ENCODE results near the gene CNDP1. TPM values are rescaled to one million over a fixed set of nuclear protein-coding genes. Genes with fewer than 3 reads are reported as not detected.
"Not testable (repeated sequence)": the region's sequence is repeated elsewhere in the genome, so short reads cannot be mapped to it uniquely, and the experiment has no call there.

The CNDP1 gene
- total RNA-seq, 1 experiment from 2014 or later: not detected

- no TSS peak for BruUV-seq (replicated peaks)
- Mint-ChIP-seq H3K4me3 (ENCODE audit: unreplicated experiment) (no peak overlapping the region), H3K36me3 (ENCODE audit: insufficient read depth, unreplicated experiment) (peaks cover 32% of the 10 kb centered on the region), H3K27ac (ENCODE audit: low read depth, unreplicated experiment) (no peak overlapping the region), H3K9me3 (ENCODE audit: unreplicated experiment) (no peaks in the 10 kb centered on the region), H3K27me3 (ENCODE audit: insufficient read depth, unreplicated experiment) (peaks cover 14% of the 10 kb centered on the region), H3K4me1 (ENCODE audit: insufficient read depth, unreplicated experiment) (no peaks in the 10 kb centered on the region)
- CTCF ChIA-PET: interaction anchor here (0.6 to 1.2 kb wide), 5 partner anchors 10 to 277 kb away, joined by 3 read pairs; no protein-coding TSS in a partner anchor
- no peak for TF ChIP-seq CTCF (IDR thresholded peaks at IDR 0.05; ENCODE audit: unreplicated experiment)
- no peak for DNase-seq (ENCODE audit: unreplicated experiment)
- intact Hi-C loops (cut with micrococcal nuclease): no loop called here
- POLR2A ChIA-PET: interaction anchor here (0.6 to 1.5 kb wide), 3 partner anchors 27 to 655 kb away, joined by 3 to 4 read pairs (median 4); partner anchors contain the start of gene CNDP2
These were observed 11.4 kb upstream of the CNDP1 start for GRCh38 chr18:74522635-74523548.

GRCh38 chr18:74524097-74524496, 10.2 kb upstream of the CNDP1 start:
- H3K4me3 Mint-ChIP-seq (ENCODE audit: unreplicated experiment): no peak overlapping the region

GRCh38 chr18:74524915-74525314, 9.4 kb upstream of the CNDP1 start:
- H3K27me3 Mint-ChIP-seq (ENCODE audit: insufficient read depth, unreplicated experiment): peaks cover 29% of the 10 kb centered on the region
- intact Hi-C loops (cut with micrococcal nuclease); BruUV-seq (replicated peaks); H3K4me3 Mint-ChIP-seq (ENCODE audit: unreplicated experiment); H3K9me3 Mint-ChIP-seq (ENCODE audit: unreplicated experiment); DNase-seq (ENCODE audit: unreplicated experiment); POLR2A ChIA-PET; H3K27ac Mint-ChIP-seq (ENCODE audit: low read depth, unreplicated experiment); H3K4me1 Mint-ChIP-seq (ENCODE audit: insufficient read depth, unreplicated experiment): not testable (repeated sequence)
- CTCF ChIA-PET: interaction anchor here (0.6 kb wide), 1 partner anchor 1551 kb away, joined by 3 read pairs; no protein-coding TSS in a partner anchor
- peaks cover 12% of the 10 kb centered on the region for H3K36me3 Mint-ChIP-seq (ENCODE audit: insufficient read depth, unreplicated experiment)

More at GRCh38 chr18:74524097-74524496, 10.2 kb upstream of the CNDP1 start:
- ChIA-PET CTCF (interaction anchor here (0.6 to 1.2 kb wide), 2 partner anchors 11 to 19 kb away, joined by 3 read pairs; no protein-coding TSS in a partner anchor), POLR2A (interaction anchor here (1.5 kb wide), 1 partner anchor 28 kb away, joined by 3 read pairs; the partner anchor contains the start of gene CNDP2)
- intact Hi-C loops (cut with micrococcal nuclease): no loop called here
- DNase-seq (ENCODE audit: unreplicated experiment): no peak
- TF ChIP-seq CTCF (IDR thresholded peaks at IDR 0.05; ENCODE audit: unreplicated experiment): no peak
- Mint-ChIP-seq H3K9me3 (ENCODE audit: unreplicated experiment) (no peaks in the 10 kb centered on the region), H3K4me1 (ENCODE audit: insufficient read depth, unreplicated experiment) (no peaks in the 10 kb centered on the region), H3K27me3 (ENCODE audit: insufficient read depth, unreplicated experiment) (peaks cover 26% of the 10 kb centered on the region), H3K36me3 (ENCODE audit: insufficient read depth, unreplicated experiment) (peaks cover 19% of the 10 kb centered on the region), H3K27ac (ENCODE audit: low read depth, unreplicated experiment) (no peak overlapping the region)
- no TSS peak for BruUV-seq (replicated peaks)

- DNase-seq (ENCODE audit: unreplicated experiment): no peak
- no peak for TF ChIP-seq CTCF (IDR thresholded peaks at IDR 0.05; ENCODE audit: unreplicated experiment)
- peaks cover 36% of the 10 kb centered on the region for H3K27me3 Mint-ChIP-seq (ENCODE audit: insufficient read depth, unreplicated experiment)
- H3K27ac Mint-ChIP-seq (ENCODE audit: low read depth, unreplicated experiment): no peak overlapping the region
- POLR2A ChIA-PET: interaction anchor here (0.7 to 1.1 kb wide), 2 partner anchors 16 to 30 kb away, joined by 3 read pairs; partner anchors contain the start of gene CNDP2
- no peak overlapping the region for H3K4me3 Mint-ChIP-seq (ENCODE audit: unreplicated experiment)
- H3K4me1 Mint-ChIP-seq (ENCODE audit: insufficient read depth, unreplicated experiment): no peaks in the 10 kb centered on the region
- intact Hi-C loops (cut with micrococcal nuclease): no loop called here
- BruUV-seq (replicated peaks): no TSS peak
- H3K36me3 Mint-ChIP-seq (ENCODE audit: insufficient read depth, unreplicated experiment): peaks cover 6% of the 10 kb centered on the region
- CTCF ChIA-PET: no interaction called here
- H3K9me3 Mint-ChIP-seq (ENCODE audit: unreplicated experiment): no peaks in the 10 kb centered on the region
These were observed 8.6 kb upstream of the CNDP1 start for GRCh38 chr18:74525741-74526140.

All from MCF 10A (cell line).